Tibial artery (tissue), 4 donors: ENCODE data around the gene UBTF.

Source experiments
- DNase-seq, 2 donors: peaks; one replicate each; pipeline ENCODE4 v3.0.0-alpha.2; 2019
- H3K27ac ChIP-seq, 2 donors: fragments of 200-600 bp; sonication (generic) in 1 of 2; 1 replicate in 1 of 2; 2 replicates in 1 of 2; pipeline ENCODE4 v1.5.1; 2018 to 2019; ENCODE audit warnings: mild to moderate bottlenecking in 1 of 2
- H3K27me3 ChIP-seq, 2 donors: fragments of 200-600 bp; sonication (generic) in 1 of 2; one replicate each; pipeline versions ENCODE4 v1.5.1 to v1.6.0; 2016 to 2019
- H3K36me3 ChIP-seq, 3 donors: fragments of 200-600 bp; sonication (generic) in 2 of 3; one replicate each; pipeline ENCODE4 v1.5.1; 2016 to 2019; ENCODE audit warnings: mild to moderate bottlenecking in 2 of 3
- H3K4me1 ChIP-seq, 4 donors: fragments of 200-600 bp; sonication (generic) in 2 of 4; 1 replicate in 3 of 4; 2 replicates in 1 of 4; pipeline ENCODE4 v1.5.1; 2016 to 2019
- H3K4me3 ChIP-seq, 2 donors: fragments of 200-600 bp; sonication (generic) in 1 of 2; 1 replicate in 1 of 2; 2 replicates in 1 of 2; pipeline ENCODE4 v1.5.1; 2018 to 2019; ENCODE audit warnings: mild to moderate bottlenecking in 2 of 2
- H3K9me3 ChIP-seq, 3 donors: fragments of 200-600 bp; sonication (generic) in 1 of 3; one replicate each; pipeline ENCODE4 v1.5.1; 2016 to 2019
- intact Hi-C: fragments of 100-400 bp; cut with DNase I; formaldehyde crosslinking; loops from one replicate; pipeline ENCODE4 v1.15.0; 2023; ENCODE audit warnings: low total_unique reads
- TF ChIP-seq, protein P1 (sequence below), 2 experiments: fragments of 200-600 bp in 1 of 2; fragments of 450-650 bp in 1 of 2; IDR thresholded peaks; one replicate each; pipeline ENCODE4 v1.5.1; 2017 to 2019; ENCODE audit warnings: antibody characterized with exemption in 2 of 2, mild to moderate bottlenecking in 1 of 2, moderate library complexity in 1 of 2

The UBTF gene

DNA sequence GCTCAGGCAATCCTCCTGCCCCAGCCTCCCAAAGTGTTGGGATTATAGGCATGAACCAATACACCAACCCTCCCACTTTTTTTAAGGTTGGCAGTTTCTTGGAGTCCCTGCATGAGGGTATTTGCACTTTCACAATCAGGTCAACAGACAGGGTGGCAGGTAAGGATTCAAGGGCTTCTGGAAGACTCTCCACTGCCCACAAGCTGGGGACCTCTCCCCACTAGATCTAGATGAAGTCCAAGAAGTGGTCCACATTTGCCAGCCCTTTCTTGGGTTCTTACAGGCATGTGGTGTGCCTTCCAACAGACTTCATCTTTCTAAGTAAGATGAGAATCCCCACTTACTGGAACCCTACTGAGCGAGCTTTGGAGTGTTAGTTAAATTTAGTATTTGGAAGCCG is 45.0 kb downstream of the UBTF start:
- TF ChIP-seq, protein P1, sequence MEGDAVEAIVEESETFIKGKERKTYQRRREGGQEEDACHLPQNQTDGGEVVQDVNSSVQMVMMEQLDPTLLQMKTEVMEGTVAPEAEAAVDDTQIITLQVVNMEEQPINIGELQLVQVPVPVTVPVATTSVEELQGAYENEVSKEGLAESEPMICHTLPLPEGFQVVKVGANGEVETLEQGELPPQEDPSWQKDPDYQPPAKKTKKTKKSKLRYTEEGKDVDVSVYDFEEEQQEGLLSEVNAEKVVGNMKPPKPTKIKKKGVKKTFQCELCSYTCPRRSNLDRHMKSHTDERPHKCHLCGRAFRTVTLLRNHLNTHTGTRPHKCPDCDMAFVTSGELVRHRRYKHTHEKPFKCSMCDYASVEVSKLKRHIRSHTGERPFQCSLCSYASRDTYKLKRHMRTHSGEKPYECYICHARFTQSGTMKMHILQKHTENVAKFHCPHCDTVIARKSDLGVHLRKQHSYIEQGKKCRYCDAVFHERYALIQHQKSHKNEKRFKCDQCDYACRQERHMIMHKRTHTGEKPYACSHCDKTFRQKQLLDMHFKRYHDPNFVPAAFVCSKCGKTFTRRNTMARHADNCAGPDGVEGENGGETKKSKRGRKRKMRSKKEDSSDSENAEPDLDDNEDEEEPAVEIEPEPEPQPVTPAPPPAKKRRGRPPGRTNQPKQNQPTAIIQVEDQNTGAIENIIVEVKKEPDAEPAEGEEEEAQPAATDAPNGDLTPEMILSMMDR (IDR thresholded peaks at IDR 0.05) = no peak
- no peak for DNase-seq

DNA sequence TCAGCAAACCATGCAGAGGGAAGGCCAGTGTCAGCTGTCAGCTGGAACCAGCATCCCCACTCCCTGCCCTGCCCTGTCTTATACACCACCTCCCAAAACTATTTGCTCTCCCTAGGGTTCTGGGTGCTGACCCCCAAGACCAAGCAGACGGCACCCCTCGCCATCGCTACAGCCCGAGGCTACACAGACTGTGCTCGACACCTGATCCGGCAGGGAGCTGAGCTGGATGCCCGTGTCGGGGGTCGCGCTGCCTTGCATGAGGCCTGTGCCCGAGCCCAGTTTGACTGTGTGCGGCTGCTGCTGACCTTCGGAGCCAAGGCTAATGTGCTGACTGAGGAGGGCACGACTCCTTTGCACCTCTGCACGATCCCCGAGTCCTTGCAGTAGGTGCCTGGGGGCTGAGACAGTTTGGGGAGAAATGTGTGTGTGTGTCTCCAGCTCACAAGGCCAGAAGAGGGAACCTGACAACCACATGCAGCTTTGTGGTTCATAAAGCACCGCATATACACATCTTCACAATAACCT is 47.5 kb downstream of the UBTF start:
- no peak for DNase-seq
- peak overlapping the region in 1 of 2 donors; percentile 89 for H3K27ac ChIP-seq

More for the DNA sequence above, 45.0 kb downstream of the UBTF start:
- intact Hi-C loops = no loop called here
- Histone ChIP-seq H3K27me3 (no peaks in the 10 kb centered on the region), H3K9me3 (no peaks in the 10 kb centered on the region), H3K27ac (no peak overlapping the region), H3K36me3 (peaks cover 0 to 49% (median 30%) of the 10 kb centered on the region in 3 donors), H3K4me3 (no peak overlapping the region), H3K4me1 (peaks cover 0 to 27% (median 13%) of the 10 kb centered on the region in 4 donors)

DNA sequence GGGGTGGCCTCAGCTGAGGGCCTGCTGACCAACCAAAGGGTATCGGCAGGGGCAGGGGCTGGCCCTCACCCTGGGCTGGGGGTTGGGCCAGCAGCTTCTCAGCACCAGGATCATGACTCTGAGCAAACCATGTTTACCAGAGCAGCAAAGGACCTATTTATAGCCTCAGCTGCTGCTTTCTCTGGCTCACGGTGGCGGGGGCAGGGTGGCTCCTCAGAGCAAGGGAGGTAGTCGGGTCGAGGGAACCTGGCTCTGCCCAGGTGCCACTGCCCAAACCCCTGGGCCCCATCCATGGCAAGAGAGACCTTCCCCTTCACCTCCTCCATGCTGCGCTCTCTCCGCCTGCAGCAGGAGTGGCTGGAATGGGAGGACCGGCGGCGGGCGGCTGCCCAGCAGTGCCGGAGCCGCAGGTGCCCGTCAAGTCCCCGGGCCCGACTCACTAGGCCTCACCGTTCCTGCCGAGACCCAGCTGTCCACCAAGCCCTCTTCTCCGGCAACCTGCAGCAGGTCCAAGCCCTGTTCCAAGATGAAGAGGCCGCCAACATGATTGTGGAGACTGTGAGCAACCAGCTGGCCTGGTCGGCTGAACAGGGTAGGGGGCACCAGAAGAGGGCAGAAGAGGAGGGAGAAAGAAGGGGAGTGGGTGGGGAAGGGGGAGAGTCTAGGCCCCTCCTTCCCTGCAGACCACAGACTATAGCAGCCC is 48.8 kb downstream of the UBTF start, which contains the start of gene ASB16:
Gene ASB16 (plus strand): TSS at position 206 of the 703 bp plus-strand sequence. CDS start 86 bp downstream, at position 292.
- Histone ChIP-seq H3K27ac (peak within 1 kb of the TSS; percentile 89), H3K4me3 (peak within 1 kb of the TSS; percentile 58 to 61), H3K36me3 (peaks cover 0 to 11% (median 0%) of the 10 kb centered on the region in 3 donors), H3K9me3 (no peaks in the 10 kb centered on the region), H3K27me3 (no peaks in the 10 kb centered on the region), H3K4me1 (peaks cover 0 to 35% (median 19%) of the 10 kb centered on the region in 4 donors)
- intact Hi-C loops = loop anchor here (2.0 kb wide), 1 partner anchor 40 kb away; no protein-coding TSS in a partner anchor
- TF ChIP-seq, protein P1 (IDR thresholded peaks at IDR 0.05) = no peak
- peak in 1 of 2 donors; percentile 76 for DNase-seq

More for the DNA sequence above, 47.5 kb downstream of the UBTF start:
- H3K4me3 ChIP-seq = no peak overlapping the region
- H3K4me1 ChIP-seq = peaks cover 0 to 35% (median 19%) of the 10 kb centered on the region in 4 donors
- intact Hi-C loops = loop anchor here (2.0 kb wide), 1 partner anchor 39 kb away; no protein-coding TSS in a partner anchor
- TF ChIP-seq, protein P1 (IDR thresholded peaks at IDR 0.05) = no peak
- H3K27me3 ChIP-seq = no peaks in the 10 kb centered on the region
- peaks cover 0 to 25% (median 6%) of the 10 kb centered on the region in 3 donors for H3K36me3 ChIP-seq
- no peaks in the 10 kb centered on the region for H3K9me3 ChIP-seq

DNA sequence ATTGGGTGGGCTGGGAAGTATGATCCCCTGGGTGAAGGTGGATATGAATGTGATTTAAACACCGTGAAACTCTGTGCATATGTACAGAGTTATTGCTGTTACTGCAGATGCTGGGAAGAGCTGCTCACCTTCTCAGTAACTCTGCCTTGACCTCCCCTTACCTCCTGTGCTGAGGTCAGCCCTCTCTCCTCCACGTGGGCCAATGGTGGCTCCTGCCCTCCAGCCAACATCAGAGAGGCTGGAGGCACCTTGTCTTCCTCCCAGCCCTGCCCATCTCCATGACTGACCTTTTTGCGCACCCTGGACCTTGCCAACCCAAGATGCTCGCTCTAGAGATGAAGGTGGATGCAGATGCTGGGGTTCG is 49.4 kb downstream of the UBTF start:
- no peaks in the 10 kb centered on the region for H3K27me3 ChIP-seq
- intact Hi-C loops = loop anchor here (2.0 kb wide), 1 partner anchor 41 kb away; no protein-coding TSS in a partner anchor
- H3K4me3 ChIP-seq = peak overlapping the region; percentile 58 to 61
- no peaks in the 10 kb centered on the region for H3K9me3 ChIP-seq
- peak overlapping the region; percentile 89 for H3K27ac ChIP-seq
- DNase-seq = no peak
- peaks cover 0 to 9% (median 0%) of the 10 kb centered on the region in 3 donors for H3K36me3 ChIP-seq
- H3K4me1 ChIP-seq = peaks cover 0 to 35% (median 19%) of the 10 kb centered on the region in 4 donors
- TF ChIP-seq, protein P1 (IDR thresholded peaks at IDR 0.05) = no peak

DNA sequence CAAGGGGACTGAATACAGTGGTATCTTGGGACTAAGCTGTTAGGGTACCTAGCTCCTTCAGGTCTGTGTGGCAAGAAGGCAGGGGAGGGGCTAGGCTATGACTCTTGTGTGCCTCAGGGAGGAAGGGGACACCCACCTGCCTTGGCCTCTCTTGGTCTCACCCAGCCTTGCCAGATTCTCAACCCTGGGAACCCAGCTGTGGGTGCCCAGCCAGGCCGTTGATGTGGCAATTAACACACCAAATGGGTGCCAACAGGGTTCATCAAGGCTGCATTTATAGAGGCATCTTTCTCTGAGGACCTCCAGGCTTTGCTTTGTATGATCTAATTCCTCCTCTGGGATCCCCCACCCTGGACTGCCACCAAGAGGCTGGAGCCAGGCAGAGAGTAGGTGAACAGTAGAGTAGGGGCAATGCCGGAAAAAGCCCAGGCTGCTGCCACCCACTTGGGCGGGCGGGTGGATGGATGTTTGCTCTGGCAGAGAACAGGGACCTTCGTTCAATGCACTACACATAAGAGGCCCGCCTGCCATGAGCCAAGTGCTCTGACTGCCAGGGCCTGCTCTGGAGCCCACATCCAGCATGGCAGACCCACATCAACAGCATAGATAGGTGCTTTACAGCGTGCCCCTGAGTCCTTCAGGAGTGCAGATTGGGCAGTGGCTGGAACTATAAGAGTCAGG is 52.2 kb downstream of the UBTF start:
- no peak overlapping the region for H3K27ac ChIP-seq
- H3K4me3 ChIP-seq = no peak overlapping the region
- TF ChIP-seq, protein P1 (IDR thresholded peaks at IDR 0.05) = no peak
- no peaks in the 10 kb centered on the region for H3K27me3 ChIP-seq
- H3K9me3 ChIP-seq = no peaks in the 10 kb centered on the region
- no peaks in the 10 kb centered on the region for H3K36me3 ChIP-seq
- intact Hi-C loops = no loop called here
- no peak for DNase-seq
- H3K4me1 ChIP-seq = peaks cover 0 to 35% (median 19%) of the 10 kb centered on the region in 4 donors
